ENCODE results near the gene NTM. TPM values are rescaled to one million over a fixed set of nuclear protein-coding genes. Genes with fewer than 3 reads are reported as not detected.

NTM gene
- total and polyA plus RNA-seq, 2 of the 8 experiments (the other 6 are each of a cell fraction or from before 2014, with no cell fraction given) = 13.4 to 20.0 TPM

DNA sequence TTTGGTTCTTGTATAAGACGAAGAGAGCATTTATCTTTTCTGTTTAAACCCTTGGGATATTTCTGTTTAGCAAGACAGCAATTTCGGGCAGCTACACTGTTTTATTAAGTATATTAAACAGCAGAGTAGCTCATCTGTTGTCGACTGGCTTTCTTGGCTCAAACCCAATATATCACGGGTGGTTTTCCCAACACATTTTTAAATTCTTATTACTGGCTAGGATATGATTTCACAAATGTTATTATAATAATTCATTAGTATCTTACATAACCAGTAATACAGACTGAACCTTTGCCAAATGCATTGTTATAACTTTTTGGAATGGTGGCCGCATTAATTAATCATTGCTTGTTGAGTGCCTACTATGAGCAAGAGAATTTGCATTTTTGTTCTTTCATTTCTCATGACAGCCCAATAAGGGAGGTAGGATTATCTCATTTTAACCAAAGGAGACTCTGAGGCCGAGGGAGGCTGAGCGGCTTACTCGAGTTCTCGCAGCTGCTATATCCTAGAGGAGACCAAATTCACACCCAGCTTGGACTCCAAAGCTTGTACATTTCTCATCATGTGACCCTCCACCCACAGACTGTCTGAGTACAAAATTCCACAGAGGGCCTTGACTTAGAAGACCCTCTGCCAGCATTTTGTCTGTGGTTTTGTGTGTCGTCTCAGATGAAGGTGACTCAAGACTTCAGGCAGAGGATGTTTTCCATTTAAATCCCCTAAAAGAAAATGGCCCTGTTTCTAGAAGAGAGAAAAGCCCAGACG lies 304.9 kb downstream of the NTM start (continued):
- no peak for TF ChIP-seq NRF1 (IDR thresholded peaks at IDR 0.05; ENCODE audit: low read depth, low read length)
- no peak for TF ChIP-seq CHD2 (IDR thresholded peaks at IDR 0.05; ENCODE audit: low read length)
- no peak for TF ChIP-seq BRCA1 (IDR thresholded peaks at IDR 0.05; ENCODE audit: low read depth, low read length)
